GM23338 (cell line): Measurements from ENCODE around the gene DPH5. TPM values are rescaled to one million over a fixed set of nuclear protein-coding genes. Genes with fewer than 3 reads are reported as not detected.

Experiments used
- ATAC-seq: fragments of 200-7000 bp; cut with Tn5 transposase; 3 replicates; pipeline ENCODE4 v1.9.1; 2020
- DNase-seq: peaks from one replicate; pipeline ENCODE4 v3.0.0-alpha.2; 2015; ENCODE audit warnings: low spot score
- H2AFZ ChIP-seq: fragments of 200-600 bp; sonication (generic); 2 replicates; pipeline ENCODE4 v1.8.0; 2016; ENCODE audit warnings: antibody characterized with exemption, mild to moderate bottlenecking, moderate library complexity
- H3F3A ChIP-seq: fragments of 200-600 bp; sonication (generic); replicated peaks from 2 replicates; pipeline ENCODE4 v1.8.0; 2017; ENCODE audit warnings: antibody characterized with exemption, mixed run types, low read depth
- H3K27ac ChIP-seq: fragments of 200-600 bp; sonication (generic); 2 replicates; pipeline ENCODE4 v1.6.1; 2016; ENCODE audit warnings: low read depth
- H3K27me3 ChIP-seq: fragments of 200-600 bp; sonication (generic); 2 replicates; pipeline ENCODE4 v1.8.0; 2016; ENCODE audit warnings: mild to moderate bottlenecking, mixed run types, moderate library complexity; ENCODE audit not compliant: insufficient read depth
- H3K36me3 ChIP-seq: fragments of 200-600 bp; sonication (generic); 2 replicates; pipeline ENCODE4 v1.8.0; 2016; ENCODE audit warnings: mild to moderate bottlenecking; ENCODE audit not compliant: insufficient read depth
- H3K4me1 ChIP-seq: fragments of 200-600 bp; sonication (generic); 2 replicates; pipeline ENCODE4 v1.8.0; 2016; ENCODE audit warnings: mild to moderate bottlenecking, moderate library complexity; ENCODE audit not compliant: insufficient read depth
- H3K4me2 ChIP-seq: fragments of 200-600 bp; sonication (generic); 2 replicates; pipeline ENCODE4 v1.7.1; 2017; ENCODE audit warnings: mixed run types
- H3K4me3 ChIP-seq: fragments of 200-600 bp; sonication (generic); 2 replicates; pipeline ENCODE4 v1.6.1; 2016; ENCODE audit warnings: mixed run types
- H3K79me2 ChIP-seq: fragments of 200-600 bp; sonication (generic); replicated peaks from 2 replicates; pipeline ENCODE4 v1.8.0; 2017; ENCODE audit warnings: mild to moderate bottlenecking; ENCODE audit not compliant: insufficient read depth
- H3K9me2 ChIP-seq: fragments of 200-600 bp; sonication (generic); 2 replicates; pipeline ENCODE4 v1.8.0; 2017; ENCODE audit not compliant: insufficient read depth
- H4K20me1 ChIP-seq: fragments of 200-600 bp; sonication (generic); replicated peaks from 2 replicates; pipeline ENCODE4 v1.8.0; 2017; ENCODE audit warnings: mild to moderate bottlenecking; ENCODE audit not compliant: insufficient read depth
- H3K27ac Mint-ChIP-seq: 2 replicates; pipeline ENCODE4 v1.8.0; 2020; ENCODE audit warnings: inconsistent platforms, mild to moderate bottlenecking, moderate library complexity, mixed read lengths
- H3K27me3 Mint-ChIP-seq: 3 replicates; pipeline ENCODE4 v1.8.0; 2022; ENCODE audit warnings: low read depth, mild to moderate bottlenecking, moderate library complexity, mixed read lengths, inconsistent platforms; ENCODE audit not compliant: insufficient read depth, poor library complexity
- H3K36me3 Mint-ChIP-seq: 3 replicates; pipeline ENCODE4 v1.8.0; 2021; ENCODE audit warnings: low read depth, mild to moderate bottlenecking, inconsistent platforms, moderate library complexity, mixed read lengths
- H3K4me1 Mint-ChIP-seq: 3 replicates; pipeline ENCODE4 v1.8.0; 2020; ENCODE audit warnings: mild to moderate bottlenecking, inconsistent platforms, mixed read lengths
- H3K4me3 Mint-ChIP-seq: 3 replicates; pipeline ENCODE4 v1.8.0; 2021; ENCODE audit warnings: moderate library complexity, mild to moderate bottlenecking, inconsistent platforms, mixed read lengths
- H3K9me3 Mint-ChIP-seq: 3 replicates; pipeline ENCODE4 v1.8.0; 2020; ENCODE audit warnings: moderate library complexity, mild to moderate bottlenecking, inconsistent platforms, mixed read lengths
- CTCF ChIP-seq, 2 experiments: fragments of 200-600 bp in 1 of 2; sonication (generic) in 1 of 2; conservative IDR thresholded peaks; 2 replicates each; pipeline versions ENCODE4 v1.5.1 to v1.6.1; 2016 to 2017; ENCODE audit warnings: antibody characterized with exemption in 2 of 2, low read depth in 2 of 2, mild to moderate bottlenecking in 2 of 2, moderate library complexity in 1 of 2
- EZH2phosphoT487 ChIP-seq: fragments of 200-600 bp; sonication (generic); IDR thresholded peaks from one replicate; pipeline ENCODE4 v1.8.1; 2018; ENCODE audit warnings: antibody characterized with exemption; ENCODE audit not compliant: unreplicated experiment
- JUNB ChIP-seq: IDR thresholded peaks from one replicate; pipeline ENCODE4 v1.6.1; 2016; ENCODE audit warnings: antibody characterized with exemption; ENCODE audit not compliant: unreplicated experiment
- NANOG ChIP-seq: IDR thresholded peaks from 2 replicates; pipeline ENCODE4 v1.6.1; 2016; ENCODE audit warnings: antibody characterized with exemption, borderline replicate concordance
- ZNF331 ChIP-seq: fragments of 250-450 bp; sonication (Bioruptor Pico); IDR thresholded peaks from 2 replicates; pipeline ENCODE4 v1.5.0; 2020; ENCODE audit warnings: low read depth, mild to moderate bottlenecking, moderate library complexity
- polyA plus RNA-seq: library from polyadenylated mRNA; unstranded; fragments of >200 nt; fragmentation: Nextera tagmentation; extraction: Ambion mirVana; gene quantifications from 2 replicates; pipeline ENCODE4 v1.2.1, GENCODE V29; 2016
- total RNA-seq: library from RNA; depleted of rRNA; stranded (reverse); fragments of >200 nt; shearing (Covaris generic); gene quantifications from 2 replicates; pipeline ENCODE4 v1.2.3, GENCODE V29; 2014
- TF ChIP-seq, protein P1 (sequence below): fragments of 250-450 bp; sonication (Bioruptor Pico); IDR thresholded peaks from 2 replicates; pipeline ENCODE4 v1.5.0; 2020; ENCODE audit warnings: mild to moderate bottlenecking, moderate library complexity

Gene DPH5
- total and polyA plus RNA-seq, 2 experiments from 2014 or later, result 50.6 to 53.5 TPM

- TF ChIP-seq, protein P1, sequence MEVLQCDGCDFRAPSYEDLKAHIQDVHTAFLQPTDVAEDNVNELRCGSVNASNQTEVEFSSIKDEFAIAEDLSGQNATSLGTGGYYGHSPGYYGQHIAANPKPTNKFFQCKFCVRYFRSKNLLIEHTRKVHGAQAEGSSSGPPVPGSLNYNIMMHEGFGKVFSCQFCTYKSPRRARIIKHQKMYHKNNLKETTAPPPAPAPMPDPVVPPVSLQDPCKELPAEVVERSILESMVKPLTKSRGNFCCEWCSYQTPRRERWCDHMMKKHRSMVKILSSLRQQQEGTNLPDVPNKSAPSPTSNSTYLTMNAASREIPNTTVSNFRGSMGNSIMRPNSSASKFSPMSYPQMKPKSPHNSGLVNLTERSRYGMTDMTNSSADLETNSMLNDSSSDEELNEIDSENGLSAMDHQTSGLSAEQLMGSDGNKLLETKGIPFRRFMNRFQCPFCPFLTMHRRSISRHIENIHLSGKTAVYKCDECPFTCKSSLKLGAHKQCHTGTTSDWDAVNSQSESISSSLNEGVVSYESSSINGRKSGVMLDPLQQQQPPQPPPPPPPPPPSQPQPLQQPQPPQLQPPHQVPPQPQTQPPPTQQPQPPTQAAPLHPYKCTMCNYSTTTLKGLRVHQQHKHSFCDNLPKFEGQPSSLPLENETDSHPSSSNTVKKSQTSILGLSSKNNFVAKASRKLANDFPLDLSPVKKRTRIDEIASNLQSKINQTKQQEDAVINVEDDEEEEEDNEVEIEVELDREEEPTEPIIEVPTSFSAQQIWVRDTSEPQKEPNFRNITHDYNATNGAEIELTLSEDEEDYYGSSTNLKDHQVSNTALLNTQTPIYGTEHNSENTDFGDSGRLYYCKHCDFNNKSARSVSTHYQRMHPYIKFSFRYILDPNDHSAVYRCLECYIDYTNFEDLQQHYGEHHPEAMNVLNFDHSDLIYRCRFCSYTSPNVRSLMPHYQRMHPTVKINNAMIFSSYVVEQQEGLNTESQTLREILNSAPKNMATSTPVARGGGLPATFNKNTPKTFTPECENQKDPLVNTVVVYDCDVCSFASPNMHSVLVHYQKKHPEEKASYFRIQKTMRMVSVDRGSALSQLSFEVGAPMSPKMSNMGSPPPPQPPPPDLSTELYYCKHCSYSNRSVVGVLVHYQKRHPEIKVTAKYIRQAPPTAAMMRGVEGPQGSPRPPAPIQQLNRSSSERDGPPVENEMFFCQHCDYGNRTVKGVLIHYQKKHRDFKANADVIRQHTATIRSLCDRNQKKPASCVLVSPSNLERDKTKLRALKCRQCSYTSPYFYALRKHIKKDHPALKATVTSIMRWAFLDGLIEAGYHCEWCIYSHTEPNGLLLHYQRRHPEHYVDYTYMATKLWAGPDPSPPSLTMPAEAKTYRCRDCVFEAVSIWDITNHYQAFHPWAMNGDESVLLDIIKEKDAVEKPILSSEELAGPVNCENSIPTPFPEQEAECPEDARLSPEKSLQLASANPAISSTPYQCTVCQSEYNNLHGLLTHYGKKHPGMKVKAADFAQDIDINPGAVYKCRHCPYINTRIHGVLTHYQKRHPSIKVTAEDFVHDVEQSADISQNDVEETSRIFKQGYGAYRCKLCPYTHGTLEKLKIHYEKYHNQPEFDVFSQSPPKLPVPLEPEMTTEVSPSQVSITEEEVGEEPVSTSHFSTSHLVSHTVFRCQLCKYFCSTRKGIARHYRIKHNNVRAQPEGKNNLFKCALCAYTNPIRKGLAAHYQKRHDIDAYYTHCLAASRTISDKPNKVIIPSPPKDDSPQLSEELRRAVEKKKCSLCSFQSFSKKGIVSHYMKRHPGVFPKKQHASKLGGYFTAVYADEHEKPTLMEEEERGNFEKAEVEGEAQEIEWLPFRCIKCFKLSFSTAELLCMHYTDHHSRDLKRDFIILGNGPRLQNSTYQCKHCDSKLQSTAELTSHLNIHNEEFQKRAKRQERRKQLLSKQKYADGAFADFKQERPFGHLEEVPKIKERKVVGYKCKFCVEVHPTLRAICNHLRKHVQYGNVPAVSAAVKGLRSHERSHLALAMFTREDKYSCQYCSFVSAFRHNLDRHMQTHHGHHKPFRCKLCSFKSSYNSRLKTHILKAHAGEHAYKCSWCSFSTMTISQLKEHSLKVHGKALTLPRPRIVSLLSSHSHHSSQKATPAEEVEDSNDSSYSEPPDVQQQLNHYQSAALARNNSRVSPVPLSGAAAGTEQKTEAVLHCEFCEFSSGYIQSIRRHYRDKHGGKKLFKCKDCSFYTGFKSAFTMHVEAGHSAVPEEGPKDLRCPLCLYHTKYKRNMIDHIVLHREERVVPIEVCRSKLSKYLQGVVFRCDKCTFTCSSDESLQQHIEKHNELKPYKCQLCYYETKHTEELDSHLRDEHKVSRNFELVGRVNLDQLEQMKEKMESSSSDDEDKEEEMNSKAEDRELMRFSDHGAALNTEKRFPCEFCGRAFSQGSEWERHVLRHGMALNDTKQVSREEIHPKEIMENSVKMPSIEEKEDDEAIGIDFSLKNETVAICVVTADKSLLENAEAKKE, result no peak
- no peak for TF ChIP-seq ZNF331 (CRISPR knock-in tag)
- no peak for TF ChIP-seq CTCF (conservative IDR thresholded peaks at IDR 0.05; ENCODE audit: low read depth in 2 of 2)
- no peak for TF ChIP-seq EZH2phosphoT487
Observed at GRCh38 chr1:100995198-100995988, 30.2 kb downstream of the DPH5 start (continued).

- Mint-ChIP-seq H3K9me3 (no peaks in the 10 kb centered on the region), H3K36me3 (peaks cover 29% of the 10 kb centered on the region), H3K4me3 (no peak overlapping the region), H3K27ac (no peak overlapping the region), H3K4me1 (no peaks in the 10 kb centered on the region), H3K27me3 (peaks cover 2% of the 10 kb centered on the region)
- Histone ChIP-seq H3K36me3 (peaks cover 17% of the 10 kb centered on the region), H3K4me2 (no peak overlapping the region), H3K27ac (no peak overlapping the region), H3K79me2 (no peaks in the 10 kb centered on the region), H3K4me3 (no peak overlapping the region), H3F3A (no peaks in the 10 kb centered on the region), H3K27me3 (no peaks in the 10 kb centered on the region), H4K20me1 (peaks cover 4% of the 10 kb centered on the region; the same call in 1 of the 2 replicates), H3K4me1 (no peaks in the 10 kb centered on the region), H3K9me2 (no peaks in the 10 kb centered on the region), H2AFZ (no peak overlapping the region)
- no peak for ATAC-seq
- TF ChIP-seq CTCF (conservative IDR thresholded peaks at IDR 0.05; ENCODE audit: low read depth in 2 of 2), result no peak
- no peak for TF ChIP-seq NANOG
- TF ChIP-seq ZNF331 (CRISPR knock-in tag), result no peak
- no peak for TF ChIP-seq JUNB
- no peak for DNase-seq
Observed at GRCh38 chr1:100989306-100990077, 36.1 kb downstream of the DPH5 start.
